ENCODE data around the gene PROZ.

The PROZ gene

GRCh38 chr13:113209759-113210421 lies 51.4 kb downstream of the PROZ start:
- TF ChIP-seq CTCF (IDR thresholded peaks at IDR 0.05; ENCODE audit: control insufficient read depth, insufficient read depth, low read depth, low read length, missing control alignments): no peak
- no peak for DNase-seq (ENCODE audit: low read depth)

GRCh38 chr13:113210833-113211232 lies 52.4 kb downstream of the PROZ start:
- peak overlapping the region; percentile 6; the same call in 1 of the 2 replicates for H3K4me3 ChIP-seq (ENCODE audit: control insufficient read depth, low read depth, low read length)
- TF ChIP-seq CTCF (IDR thresholded peaks at IDR 0.05; ENCODE audit: control insufficient read depth, insufficient read depth, low read depth, low read length, missing control alignments): no peak
- DNase-seq (ENCODE audit: low read depth): no peak

More at GRCh38 chr13:113209759-113210421, 51.4 kb downstream of the PROZ start:
- H3K4me3 ChIP-seq (ENCODE audit: control insufficient read depth, low read depth, low read length): peak overlapping the region; percentile 82

GRCh38 chr13:113211774-113212173 lies 53.3 kb downstream of the PROZ start:
- TF ChIP-seq CTCF (IDR thresholded peaks at IDR 0.05; ENCODE audit: control insufficient read depth, insufficient read depth, low read depth, low read length, missing control alignments): no peak
- H3K4me3 ChIP-seq (ENCODE audit: control insufficient read depth, low read depth, low read length): no peak overlapping the region
- no peak for DNase-seq (ENCODE audit: low read depth)

- no peak overlapping the region for H3K4me3 ChIP-seq (ENCODE audit: control insufficient read depth, low read depth, low read length)
- TF ChIP-seq CTCF (IDR thresholded peaks at IDR 0.05; ENCODE audit: control insufficient read depth, insufficient read depth, low read depth, low read length, missing control alignments): no peak
- DNase-seq (ENCODE audit: low read depth): no peak
These were observed 58.0 kb downstream of the PROZ start for GRCh38 chr13:113216254-113217048.

- no peak for TF ChIP-seq CTCF (IDR thresholded peaks at IDR 0.05; ENCODE audit: control insufficient read depth, insufficient read depth, low read depth, low read length, missing control alignments)
- H3K4me3 ChIP-seq (ENCODE audit: control insufficient read depth, low read depth, low read length): no peak overlapping the region
- no peak for DNase-seq (ENCODE audit: low read depth)
These were observed 60.1 kb downstream of the PROZ start for GRCh38 chr13:113218586-113218985.

DNA sequence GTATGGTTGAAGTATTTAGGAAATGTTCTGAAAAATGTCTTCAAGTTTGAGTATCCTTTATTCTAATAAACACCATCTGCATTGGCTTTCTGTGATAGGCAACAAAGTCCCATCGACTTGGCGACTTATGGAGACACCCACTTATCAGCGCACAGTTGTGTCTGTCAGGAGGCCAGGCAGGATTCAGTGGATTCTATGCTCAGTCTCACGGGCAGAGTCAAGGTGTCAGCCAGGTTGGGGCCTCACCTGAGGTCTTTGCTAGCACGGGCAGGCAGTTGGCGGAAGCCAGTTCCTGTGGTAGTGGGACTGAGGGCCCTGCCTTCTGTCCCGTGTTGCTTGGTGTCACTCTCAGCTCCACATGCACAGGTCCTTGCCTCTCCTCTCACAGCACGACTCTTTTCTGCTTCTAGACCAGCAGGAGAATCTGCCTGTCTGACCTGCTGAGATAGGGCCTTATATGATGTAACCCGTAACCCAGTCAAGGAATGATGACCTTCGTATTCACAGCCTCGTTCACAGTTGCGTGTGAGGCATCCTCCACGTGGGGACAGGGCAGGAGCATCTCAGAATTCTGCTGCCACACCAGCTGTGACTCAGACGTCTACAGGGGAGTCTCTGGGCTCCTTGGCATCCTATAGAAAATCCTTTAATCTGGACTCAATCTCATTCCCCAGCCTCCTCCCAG lies 61.0 kb downstream of the PROZ start:
- H3K4me3 ChIP-seq (ENCODE audit: control insufficient read depth, low read depth, low read length): no peak overlapping the region
- no peak for TF ChIP-seq CTCF (IDR thresholded peaks at IDR 0.05; ENCODE audit: control insufficient read depth, insufficient read depth, low read depth, low read length, missing control alignments)
- DNase-seq (ENCODE audit: low read depth): no peak

All from AG09309 (cell line).